ENCODE data around the gene KAZN.

Gene KAZN

DNA sequence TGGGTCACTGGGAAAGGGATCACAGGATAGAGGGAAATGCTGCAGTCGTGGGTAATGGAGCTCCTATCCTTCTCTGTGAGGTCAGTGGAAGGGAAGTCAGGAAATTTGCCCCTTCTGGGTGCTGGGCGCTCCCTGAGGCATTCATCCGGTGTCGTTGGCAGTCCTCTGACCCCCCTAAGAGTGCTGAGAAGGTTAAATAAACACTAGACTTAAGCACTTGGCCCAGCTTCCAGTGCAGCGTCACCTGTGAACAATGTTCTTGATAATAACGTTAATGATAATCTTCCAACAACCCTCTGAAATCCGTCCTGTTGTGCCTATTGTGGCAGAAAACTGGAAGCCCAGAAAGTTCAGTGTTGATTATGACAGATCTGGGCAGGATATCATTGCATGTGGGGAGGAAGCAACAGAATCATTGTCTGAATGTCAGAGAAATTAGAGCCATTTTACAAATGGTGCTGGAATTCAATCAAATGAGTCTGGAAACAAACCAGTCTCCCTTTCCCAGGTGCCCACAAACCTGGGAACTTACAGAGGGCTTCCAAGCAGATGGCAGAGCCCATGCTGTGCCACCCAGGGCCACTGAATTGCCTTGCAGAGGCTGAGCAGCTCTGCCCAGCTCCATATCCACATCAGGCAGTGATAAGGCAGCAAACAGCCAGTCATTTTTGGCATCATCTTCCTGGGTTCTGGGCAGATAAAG is 216.8 kb downstream of the KAZN start:
- TF ChIP-seq GATA2 (IDR thresholded peaks at IDR 0.05; ENCODE audit: low read depth, low read length) (no peak), GATA3 (IDR thresholded peaks at IDR 0.05; ENCODE audit: low read depth, low read length) (no peak)

DNA sequence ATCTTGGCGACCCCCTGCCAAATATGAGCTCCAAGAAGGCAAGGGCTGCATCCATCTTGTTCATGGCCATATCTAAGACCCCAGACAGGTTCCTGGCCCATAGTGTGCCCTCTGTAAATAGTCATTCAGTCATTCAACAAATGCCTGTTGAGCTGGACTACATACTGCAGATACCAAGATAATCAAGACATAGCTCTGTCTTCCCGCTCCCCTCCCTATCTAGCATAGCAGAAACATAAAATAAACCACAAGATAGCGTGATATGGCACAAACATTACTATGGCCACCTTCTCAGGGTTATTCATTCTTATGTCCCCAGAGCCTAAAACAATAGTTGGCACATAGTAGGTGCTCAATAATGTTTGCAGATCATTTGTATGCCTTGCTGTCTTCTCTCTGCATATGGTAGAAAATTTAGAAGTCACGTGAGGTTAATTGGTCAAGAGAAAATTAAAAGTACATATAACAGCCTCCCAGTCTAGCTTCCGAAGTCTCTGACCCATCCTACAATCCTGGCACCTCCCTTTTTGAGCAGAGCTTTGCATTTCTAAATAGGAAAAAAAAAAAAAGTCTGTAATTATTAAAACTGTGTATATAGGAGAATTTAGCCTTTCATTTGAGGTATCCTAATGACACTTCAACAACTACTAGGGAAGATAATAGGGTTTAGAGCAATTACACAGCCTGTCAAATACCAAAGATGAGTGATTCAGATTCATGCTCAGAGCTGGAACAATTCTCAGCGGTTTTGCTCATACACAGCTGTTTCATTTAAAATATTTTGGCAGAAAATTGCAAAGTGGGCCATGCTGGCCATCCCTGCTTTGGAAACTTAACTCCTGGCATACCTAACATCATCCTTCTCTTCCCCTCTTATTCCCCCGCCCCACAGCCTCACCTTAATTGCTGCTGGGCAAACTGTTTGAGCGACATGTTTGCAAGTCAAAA is 219.0 kb downstream of the KAZN start:
- no peak for TF ChIP-seq GATA3 (IDR thresholded peaks at IDR 0.05; ENCODE audit: low read depth, low read length)
- TF ChIP-seq GATA2 (IDR thresholded peaks at IDR 0.05; ENCODE audit: low read depth, low read length), result no peak

DNA sequence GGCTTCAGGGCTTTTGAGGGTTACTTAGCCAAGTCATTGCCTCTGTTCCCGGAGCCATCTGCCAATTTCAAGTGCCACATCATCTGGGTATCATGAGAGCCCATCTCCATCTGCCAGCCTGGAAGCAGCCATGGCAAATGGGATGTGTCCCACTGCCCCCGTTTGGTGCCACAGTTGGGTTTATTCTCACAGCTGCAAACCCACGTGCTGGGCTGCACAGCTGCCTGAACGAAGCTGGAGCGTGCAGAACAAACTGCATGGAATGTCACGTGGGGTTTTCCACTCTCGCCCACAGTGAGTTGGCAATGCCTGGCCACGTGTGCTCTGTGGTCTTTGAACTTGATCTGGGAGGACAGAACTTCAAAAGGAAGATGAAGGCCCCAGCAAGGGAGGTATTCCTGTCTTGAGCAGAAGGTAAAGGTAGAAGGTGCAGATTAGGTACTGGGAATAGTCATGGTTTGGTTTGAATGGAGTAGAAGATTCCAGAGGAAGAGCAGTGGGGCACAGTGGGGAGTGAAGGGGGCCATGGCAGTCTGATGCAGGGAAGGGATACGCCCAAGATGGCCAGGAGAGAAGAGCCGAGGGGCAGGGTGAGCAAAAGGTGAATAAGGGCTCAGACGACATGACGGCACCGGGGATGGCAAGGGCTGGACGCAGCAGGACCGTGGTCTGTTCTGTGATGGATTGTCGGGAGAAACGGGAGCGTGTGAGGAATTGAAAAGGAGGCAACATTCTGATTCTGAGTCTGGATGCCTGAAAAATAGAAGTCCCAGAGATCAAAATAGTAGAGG is 222.0 kb downstream of the KAZN start:
- no peak for TF ChIP-seq GATA2 (IDR thresholded peaks at IDR 0.05; ENCODE audit: low read depth, low read length)
- TF ChIP-seq GATA3 (IDR thresholded peaks at IDR 0.05; ENCODE audit: low read depth, low read length), result no peak

DNA sequence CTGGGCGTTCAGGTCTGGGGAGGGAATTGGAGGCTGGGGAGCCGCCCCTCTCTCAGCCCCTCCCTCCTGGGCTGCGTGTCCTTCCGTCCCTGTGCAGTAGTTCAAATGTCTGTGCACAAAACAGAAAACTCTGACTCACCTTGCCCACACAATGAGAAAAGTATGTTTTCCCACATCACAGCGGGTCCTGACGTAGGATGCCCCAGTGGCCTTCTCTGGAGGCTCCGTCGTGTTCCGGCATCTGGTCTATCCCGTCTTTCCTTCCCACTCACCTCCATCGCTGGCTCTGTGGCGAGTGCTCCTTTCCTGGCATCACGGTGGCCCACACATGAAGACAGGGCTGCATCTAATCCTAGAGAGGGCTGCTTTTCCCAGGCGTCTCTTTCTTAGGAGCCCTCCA is 224.0 kb downstream of the KAZN start:
- TF ChIP-seq GATA2 (IDR thresholded peaks at IDR 0.05; ENCODE audit: low read depth, low read length), result no peak
- TF ChIP-seq GATA3 (IDR thresholded peaks at IDR 0.05; ENCODE audit: low read depth, low read length), result no peak

DNA sequence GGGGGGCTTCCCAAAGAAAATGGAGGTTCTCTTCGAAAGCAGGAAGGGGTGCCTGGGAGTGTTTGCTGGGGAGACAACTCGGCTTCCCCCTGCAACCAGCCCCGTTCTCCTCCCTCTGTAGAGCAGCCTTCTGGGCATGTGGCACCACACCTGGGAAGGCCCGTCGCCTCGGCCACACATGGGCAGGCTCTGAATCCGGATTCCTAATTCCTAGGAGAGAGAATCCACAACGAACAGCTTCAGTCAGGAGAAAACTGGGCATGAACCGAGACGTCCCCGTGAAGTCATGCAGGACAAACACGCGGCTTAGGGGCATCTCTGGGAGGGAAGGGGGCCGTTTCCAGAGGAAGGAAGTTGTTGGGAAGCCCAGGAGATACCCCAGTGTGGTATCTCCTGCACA is 224.5 kb downstream of the KAZN start:
- no peak for TF ChIP-seq GATA3 (IDR thresholded peaks at IDR 0.05; ENCODE audit: low read depth, low read length)
- no peak for TF ChIP-seq GATA2 (IDR thresholded peaks at IDR 0.05; ENCODE audit: low read depth, low read length)

DNA sequence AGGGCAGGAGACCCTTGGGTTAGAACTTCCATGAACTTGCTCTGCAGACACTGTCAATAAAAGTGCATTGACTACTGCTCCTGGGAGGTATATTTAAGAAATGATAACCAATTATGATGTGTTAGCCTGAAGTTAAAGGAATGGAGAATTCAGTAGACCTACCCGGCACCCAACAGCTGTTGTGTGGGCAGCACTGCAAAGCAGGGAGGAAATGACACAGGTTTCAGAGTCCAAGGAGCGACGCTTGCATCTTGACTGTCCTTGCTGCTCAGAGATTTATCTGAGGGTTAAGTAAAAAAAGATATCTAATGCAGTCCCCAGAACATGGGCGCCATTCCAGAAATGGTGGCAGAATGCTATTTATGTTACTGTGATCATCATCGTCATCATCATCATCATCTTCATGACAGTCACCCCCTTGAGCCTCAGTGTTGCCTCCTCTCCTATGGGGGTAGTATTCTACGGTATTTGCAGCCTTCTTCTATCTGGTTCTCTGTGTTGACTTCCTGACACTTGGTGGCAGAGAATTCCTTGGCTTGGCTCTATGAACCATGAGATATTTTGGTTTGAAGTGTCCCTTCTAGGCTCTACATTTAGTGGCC is 225.9 kb downstream of the KAZN start:
- TF ChIP-seq GATA3 (IDR thresholded peaks at IDR 0.05; ENCODE audit: low read depth, low read length) (no peak), GATA2 (IDR thresholded peaks at IDR 0.05; ENCODE audit: low read depth, low read length) (no peak)

DNA sequence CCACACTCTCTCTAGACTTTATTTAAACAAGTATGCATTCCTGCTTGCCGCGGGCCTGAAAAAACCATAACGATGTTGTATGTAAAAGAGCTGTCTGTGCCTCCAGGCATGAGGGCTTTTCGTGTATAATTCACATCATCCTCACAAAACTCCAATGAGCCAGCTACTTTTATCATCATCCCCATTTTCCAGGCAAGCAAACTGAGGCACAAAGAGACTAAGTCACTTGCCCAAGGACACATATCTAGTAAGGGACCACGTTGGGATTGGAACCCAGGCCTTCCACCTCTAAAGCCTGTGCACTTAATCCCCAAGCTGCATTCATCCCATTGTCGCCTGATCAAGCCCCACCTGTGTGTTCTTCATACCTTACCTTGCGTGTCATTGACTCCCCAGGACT is 226.9 kb downstream of the KAZN start:
- TF ChIP-seq GATA3 (IDR thresholded peaks at IDR 0.05; ENCODE audit: low read depth, low read length) (no peak), GATA2 (IDR thresholded peaks at IDR 0.05; ENCODE audit: low read depth, low read length) (no peak)

DNA sequence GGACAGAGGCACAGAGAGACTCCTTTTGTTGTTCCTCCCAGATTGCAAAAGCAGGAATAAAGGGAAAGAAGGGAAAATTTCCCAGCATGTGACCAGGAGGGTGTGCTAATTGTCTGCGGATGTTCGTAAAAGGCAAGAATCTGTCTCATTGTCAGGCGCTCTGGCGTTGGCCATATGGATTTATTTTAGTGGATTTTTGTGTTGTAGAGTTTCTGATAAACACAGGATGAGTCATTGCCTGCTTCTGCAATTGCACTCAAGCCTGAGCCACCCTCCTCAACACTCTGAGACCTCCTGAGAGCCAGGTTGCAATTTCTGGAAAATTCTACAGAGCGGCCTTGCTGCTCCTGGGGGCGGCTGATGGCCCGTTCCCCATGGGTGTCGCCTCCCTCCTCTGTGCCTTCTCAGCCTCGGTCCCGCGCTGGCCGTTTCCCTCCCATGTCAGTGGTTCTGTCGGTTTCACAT is 227.7 kb downstream of the KAZN start:
- TF ChIP-seq GATA3 (IDR thresholded peaks at IDR 0.05; ENCODE audit: low read depth, low read length) (no peak), GATA2 (IDR thresholded peaks at IDR 0.05; ENCODE audit: low read depth, low read length) (no peak)

DNA sequence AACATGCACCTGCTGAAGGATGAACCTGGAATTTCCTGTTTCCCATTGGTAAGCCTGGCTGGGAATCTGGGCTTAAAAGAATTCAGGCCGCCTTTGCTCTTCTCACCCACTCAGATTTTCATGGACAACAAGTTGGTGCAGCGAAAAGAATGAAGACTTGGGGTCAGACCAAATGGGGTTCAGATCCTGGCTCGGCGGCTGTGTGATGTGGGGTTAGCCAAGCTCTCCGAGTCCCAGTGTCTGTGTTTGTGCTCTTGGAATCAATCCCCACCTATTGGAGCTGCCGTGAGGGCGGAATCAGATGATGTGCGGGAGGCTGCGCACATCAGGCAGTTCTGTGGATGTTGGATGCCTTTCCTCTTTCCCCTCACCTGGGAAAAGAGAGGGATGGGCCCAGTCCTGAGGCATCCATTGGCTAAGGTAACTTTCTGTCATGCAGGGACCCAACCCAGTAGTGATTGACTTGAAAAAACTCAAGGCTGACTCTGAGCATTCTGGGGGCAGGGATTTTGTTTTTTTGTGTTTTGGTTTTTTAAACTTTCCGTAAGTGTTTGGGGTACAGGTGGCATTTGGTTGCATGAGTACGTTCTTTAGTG is 228.3 kb downstream of the KAZN start:
- no peak for TF ChIP-seq GATA3 (IDR thresholded peaks at IDR 0.05; ENCODE audit: low read depth, low read length)
- no peak for TF ChIP-seq GATA2 (IDR thresholded peaks at IDR 0.05; ENCODE audit: low read depth, low read length)

DNA sequence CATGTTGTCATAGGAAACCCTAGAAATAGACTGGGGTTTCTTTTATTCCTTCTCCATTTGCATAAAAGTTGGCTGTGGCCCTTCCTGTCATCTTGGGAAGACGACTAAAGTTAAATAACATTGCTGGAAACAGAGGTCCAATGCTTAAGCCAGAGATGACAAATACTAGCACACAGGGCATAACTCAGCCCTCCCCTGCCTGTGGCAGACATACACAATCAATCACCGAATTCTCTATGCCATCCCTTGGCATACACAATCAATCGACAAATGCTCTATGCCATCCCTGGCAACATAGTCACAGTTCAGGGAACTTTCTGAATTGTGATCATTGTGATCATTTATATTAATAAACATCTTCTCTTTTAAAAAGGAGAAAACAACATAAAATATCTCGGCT is 229.4 kb downstream of the KAZN start:
- no peak for TF ChIP-seq GATA2 (IDR thresholded peaks at IDR 0.05; ENCODE audit: low read depth, low read length)
- TF ChIP-seq GATA3 (IDR thresholded peaks at IDR 0.05; ENCODE audit: low read depth, low read length), result no peak

DNA sequence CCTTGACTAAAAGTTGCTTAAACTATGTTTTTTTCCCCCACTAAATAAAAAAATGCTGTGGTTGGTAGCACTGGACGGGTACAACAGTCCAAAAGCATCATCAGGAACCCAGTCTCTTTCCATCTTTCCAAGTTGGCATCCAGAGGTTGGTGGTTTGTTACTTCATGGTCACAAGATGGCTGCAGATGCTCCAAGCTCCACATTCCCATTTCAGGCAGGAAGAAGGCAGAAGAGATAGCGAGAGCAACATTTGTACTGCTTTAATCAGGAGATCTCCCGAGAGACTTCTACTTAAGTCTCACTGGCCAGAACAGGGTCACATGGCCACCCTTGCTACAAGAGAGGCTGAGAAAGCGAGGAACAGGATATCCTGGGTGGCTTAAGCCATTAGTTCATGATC is 230.2 kb downstream of the KAZN start:
- TF ChIP-seq GATA3 (IDR thresholded peaks at IDR 0.05; ENCODE audit: low read depth, low read length) (no peak), GATA2 (IDR thresholded peaks at IDR 0.05; ENCODE audit: low read depth, low read length) (no peak)

DNA sequence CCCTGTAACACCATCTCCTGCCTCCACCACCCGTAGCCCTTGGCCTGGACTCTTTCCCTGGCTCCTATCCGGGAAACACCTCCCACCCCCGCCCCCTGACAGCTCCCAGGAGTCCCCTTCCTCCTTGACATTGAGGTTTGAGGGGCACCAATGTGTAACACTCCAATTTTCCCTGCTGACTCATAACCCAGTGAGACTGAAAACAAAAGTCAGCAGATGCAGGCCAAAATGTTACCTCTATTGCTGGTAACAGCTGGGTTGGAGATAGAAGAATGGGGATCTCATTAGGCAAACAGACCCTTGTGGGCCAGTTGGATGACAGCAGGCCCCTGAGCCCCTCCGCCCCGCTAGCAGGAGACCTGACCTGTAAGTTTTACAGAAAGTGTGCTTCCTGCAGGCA is 237.2 kb downstream of the KAZN start:
- TF ChIP-seq GATA3 (IDR thresholded peaks at IDR 0.05; ENCODE audit: low read depth, low read length) (no peak), GATA2 (IDR thresholded peaks at IDR 0.05; ENCODE audit: low read depth, low read length) (no peak)

DNA sequence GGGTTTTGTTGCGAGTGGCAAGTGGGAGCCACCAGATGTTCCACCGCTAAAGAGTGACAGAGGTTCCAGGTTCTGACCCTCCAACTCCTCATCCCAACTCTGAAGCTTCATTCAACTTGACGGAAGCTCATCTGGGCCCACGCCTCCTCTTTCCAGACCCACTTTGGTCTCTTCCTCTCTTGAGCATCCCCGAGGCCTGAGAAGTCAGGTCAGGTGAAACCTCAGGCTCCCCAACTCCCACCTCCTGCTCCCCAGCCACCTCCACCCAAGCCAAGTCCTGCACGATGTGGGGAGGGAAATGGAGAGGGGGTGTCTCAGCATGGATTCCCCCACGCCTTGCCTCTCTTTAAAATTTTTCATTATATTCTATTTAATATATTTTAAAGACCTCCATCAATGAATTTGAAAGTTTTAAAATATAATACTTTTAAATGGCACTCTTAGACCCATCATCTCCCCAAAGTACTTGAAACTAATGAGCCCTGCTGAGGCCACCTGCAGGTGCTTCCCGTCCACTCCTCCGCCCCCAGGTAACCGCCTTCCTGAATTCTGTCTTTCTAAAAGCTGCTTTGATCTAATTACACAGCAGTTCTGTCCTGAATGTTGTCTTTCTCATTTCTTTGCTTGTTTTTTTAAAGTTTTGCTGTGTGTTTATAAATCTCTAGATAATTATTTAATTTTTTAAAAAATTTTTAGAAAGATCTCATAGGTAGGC is 238.1 kb downstream of the KAZN start:
- TF ChIP-seq GATA2 (IDR thresholded peaks at IDR 0.05; ENCODE audit: low read depth, low read length) (no peak), GATA3 (IDR thresholded peaks at IDR 0.05; ENCODE audit: low read depth, low read length) (no peak)

Data from SH-SY5Y (cell line).